ENCODE data around the gene UBTF.

UBTF gene

GRCh38 chr17:44258811-44259351 is 39.4 kb upstream of the UBTF start:
- TF ChIP-seq ZBTB7A (IDR thresholded peaks at IDR 0.05; ENCODE audit: low read depth), result no peak
- TF ChIP-seq NFIC (IDR thresholded peaks at IDR 0.05), result no peak
- TF ChIP-seq EGR1 (IDR thresholded peaks at IDR 0.05), result no peak
- TF ChIP-seq TAF1 (IDR thresholded peaks at IDR 0.05; ENCODE audit: low read depth), result no peak
- TF ChIP-seq TCF12 (IDR thresholded peaks at IDR 0.05; ENCODE audit: low read depth), result no peak
- no peak for TF ChIP-seq CEBPB (IDR thresholded peaks at IDR 0.05)
- no peak for TF ChIP-seq MAX (IDR thresholded peaks at IDR 0.05)
- TF ChIP-seq TEAD4 (IDR thresholded peaks at IDR 0.05), result no peak
- TF ChIP-seq YY1 (IDR thresholded peaks at IDR 0.05; ENCODE audit: low read depth), result no peak
- no peak for TF ChIP-seq FOXM1 (IDR thresholded peaks at IDR 0.05; ENCODE audit: borderline replicate concordance, low read depth)
- no peak for TF ChIP-seq RAD21 (IDR thresholded peaks at IDR 0.05; ENCODE audit: low read depth)
- TF ChIP-seq REST (IDR thresholded peaks at IDR 0.05; ENCODE audit: low read depth), result no peak
- no peak for TF ChIP-seq USF1 (IDR thresholded peaks at IDR 0.05)
- TF ChIP-seq EP300 (IDR thresholded peaks at IDR 0.05; ENCODE audit: borderline replicate concordance), result no peak
- TF ChIP-seq CREB1 (IDR thresholded peaks at IDR 0.05; ENCODE audit: low read depth), result no peak

GRCh38 chr17:44257815-44258760 is 38.6 kb upstream of the UBTF start:
- TF ChIP-seq FOXM1 (IDR thresholded peaks at IDR 0.05; ENCODE audit: borderline replicate concordance, low read depth) (no peak), EGR1 (IDR thresholded peaks at IDR 0.05) (no peak), EP300 (IDR thresholded peaks at IDR 0.05; ENCODE audit: borderline replicate concordance) (no peak), TEAD4 (IDR thresholded peaks at IDR 0.05) (no peak), RAD21 (IDR thresholded peaks at IDR 0.05; ENCODE audit: low read depth) (no peak), YY1 (IDR thresholded peaks at IDR 0.05; ENCODE audit: low read depth) (no peak), TAF1 (IDR thresholded peaks at IDR 0.05; ENCODE audit: low read depth) (no peak), USF1 (IDR thresholded peaks at IDR 0.05) (no peak), TCF12 (IDR thresholded peaks at IDR 0.05; ENCODE audit: low read depth) (no peak), CREB1 (IDR thresholded peaks at IDR 0.05; ENCODE audit: low read depth) (no peak), NFIC (IDR thresholded peaks at IDR 0.05) (no peak), MAX (IDR thresholded peaks at IDR 0.05) (no peak), ZBTB7A (IDR thresholded peaks at IDR 0.05; ENCODE audit: low read depth) (no peak), REST (IDR thresholded peaks at IDR 0.05; ENCODE audit: low read depth) (no peak), CEBPB (IDR thresholded peaks at IDR 0.05) (no peak)

GRCh38 chr17:44256671-44257070 is 37.2 kb upstream of the UBTF start:
- TF ChIP-seq EP300 (IDR thresholded peaks at IDR 0.05; ENCODE audit: borderline replicate concordance), result no peak
- no peak for TF ChIP-seq TCF12 (IDR thresholded peaks at IDR 0.05; ENCODE audit: low read depth)
- no peak for TF ChIP-seq USF1 (IDR thresholded peaks at IDR 0.05)
- TF ChIP-seq MAX (IDR thresholded peaks at IDR 0.05), result no peak
- TF ChIP-seq CREB1 (IDR thresholded peaks at IDR 0.05; ENCODE audit: low read depth), result no peak
- TF ChIP-seq RAD21 (IDR thresholded peaks at IDR 0.05; ENCODE audit: low read depth), result no peak
- no peak for TF ChIP-seq REST (IDR thresholded peaks at IDR 0.05; ENCODE audit: low read depth)
- TF ChIP-seq TEAD4 (IDR thresholded peaks at IDR 0.05), result no peak
- TF ChIP-seq FOXM1 (IDR thresholded peaks at IDR 0.05; ENCODE audit: borderline replicate concordance, low read depth), result no peak
- TF ChIP-seq TAF1 (IDR thresholded peaks at IDR 0.05; ENCODE audit: low read depth), result no peak
- TF ChIP-seq CEBPB (IDR thresholded peaks at IDR 0.05), result no peak
- no peak for TF ChIP-seq EGR1 (IDR thresholded peaks at IDR 0.05)
- TF ChIP-seq YY1 (IDR thresholded peaks at IDR 0.05; ENCODE audit: low read depth), result no peak
- no peak for TF ChIP-seq ZBTB7A (IDR thresholded peaks at IDR 0.05; ENCODE audit: low read depth)
- no peak for TF ChIP-seq NFIC (IDR thresholded peaks at IDR 0.05)

Measured in Ishikawa (cell line).